SKM-1 (cell line): Measurements from ENCODE around the gene LIPC.

Experiments used
- DNase-seq: peaks from one replicate; lab custom pipeline; 2025; ENCODE audit not compliant: unreplicated experiment; lab: John Stamatoyannopoulos, UW

Gene LIPC

GRCh38 chr15:58405865-58406264, 25.9 kb upstream of the LIPC start:
- DNase-seq = no peak

- no peak for DNase-seq
Observed at GRCh38 chr15:58406811-58407210, 25.0 kb upstream of the LIPC start.

GRCh38 chr15:58407236-58407775, 24.5 kb upstream of the LIPC start:
- DNase-seq = no peak

- no peak for DNase-seq
Observed at GRCh38 chr15:58407778-58408177, 24.0 kb upstream of the LIPC start.

GRCh38 chr15:58409861-58410260, 21.9 kb upstream of the LIPC start:
- no peak for DNase-seq

GRCh38 chr15:58410353-58410752, 21.4 kb upstream of the LIPC start:
- DNase-seq = no peak

- no peak for DNase-seq
Observed at GRCh38 chr15:58413253-58413652, 18.5 kb upstream of the LIPC start.

- DNase-seq = no peak
Observed at GRCh38 chr15:58415636-58416035, 16.2 kb upstream of the LIPC start.

- no peak for DNase-seq
Observed at GRCh38 chr15:58416963-58417362, 14.8 kb upstream of the LIPC start.

- no peak for DNase-seq
Observed at GRCh38 chr15:58418135-58418534, 13.7 kb upstream of the LIPC start.

- DNase-seq = no peak
Observed at GRCh38 chr15:58419803-58420524, 11.8 kb upstream of the LIPC start.

GRCh38 chr15:58420579-58421043, 11.2 kb upstream of the LIPC start:
- no peak for DNase-seq

GRCh38 chr15:58423205-58423604, 8.6 kb upstream of the LIPC start:
- DNase-seq = no peak

- no peak for DNase-seq
Observed at GRCh38 chr15:58423831-58424608, 7.8 kb upstream of the LIPC start.

- DNase-seq = no peak
Observed at GRCh38 chr15:58424722-58425121, 7.1 kb upstream of the LIPC start.

GRCh38 chr15:58425185-58425584, 6.6 kb upstream of the LIPC start:
- no peak for DNase-seq

GRCh38 chr15:58425834-58426233, 6.0 kb upstream of the LIPC start:
- no peak for DNase-seq

GRCh38 chr15:58426501-58426900, 5.3 kb upstream of the LIPC start:
- no peak for DNase-seq

GRCh38 chr15:58427987-58428386, 3.8 kb upstream of the LIPC start:
- no peak for DNase-seq

GRCh38 chr15:58430224-58430787, 1.5 kb upstream of the LIPC start:
- no peak for DNase-seq

GRCh38 chr15:58432401-58432800, 610 bp downstream of the LIPC start:
- no peak for DNase-seq
